Hematopoietic multipotent progenitor cell treated with erythropoietin and hydrocortisone succinate and interleukin-3 and kit ligand, for 17 days (in vitro differentiated cells): Measurements from ENCODE around the gene SND1.

Source experiments
- DNase-seq: peaks from one replicate; pipeline ENCODE4 v3.0.0-alpha.2; 2015; ENCODE audit warnings: low spot score

The SND1 gene

GRCh38 chr7:128139406-128139805 lies 487.4 kb downstream of the SND1 start:
- DNase-seq = no peak

GRCh38 chr7:128141683-128142195 lies 489.7 kb downstream of the SND1 start:
- DNase-seq = no peak
